ENCODE measurements around the gene ELP1. TPM values are rescaled to one million over a fixed set of nuclear protein-coding genes. Genes with fewer than 3 reads are reported as not detected.
"Not testable (repeated sequence)": the region's sequence is repeated elsewhere in the genome, so short reads cannot be mapped to it uniquely, and the experiment has no call there.

The ELP1 gene
- total RNA-seq, 1 experiment from 2014 or later = 27.9 TPM

DNA sequence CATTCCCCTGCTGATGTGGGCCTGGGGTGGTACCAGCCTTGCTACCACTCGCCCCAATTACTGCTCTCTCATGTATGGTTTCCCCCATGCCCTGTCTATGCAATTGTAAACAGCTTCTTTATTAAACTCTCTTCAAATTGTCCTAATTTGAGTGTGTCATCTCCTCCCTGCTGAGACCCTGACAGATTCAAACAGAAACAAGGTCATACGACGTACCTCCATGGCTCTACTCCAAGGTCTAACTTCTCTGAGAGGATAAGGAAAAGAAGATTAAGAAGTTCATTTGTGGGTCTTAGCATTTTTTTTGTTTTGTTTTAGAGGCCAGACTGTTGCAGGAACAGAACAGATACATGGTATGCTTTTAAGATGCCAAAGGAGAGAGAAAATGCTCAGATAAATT is 38.3 kb upstream of the ELP1 start (continued):
- no peak for TF ChIP-seq SMAD4 (CRISPR knock-in tag; IDR thresholded peaks at IDR 0.05)
- TF ChIP-seq ATF1 (CRISPR knock-in tag; IDR thresholded peaks at IDR 0.05) = no peak
- no peak for TF ChIP-seq ZNF671 (CRISPR knock-in tag; IDR thresholded peaks at IDR 0.05)
- no peak for TF ChIP-seq ZNF317 (CRISPR knock-in tag; IDR thresholded peaks at IDR 0.05; ENCODE audit: borderline replicate concordance, low read depth)
- TF ChIP-seq JAZF1 (CRISPR knock-in tag; IDR thresholded peaks at IDR 0.05) = no peak
- no peak for TF ChIP-seq HMGA2 (CRISPR knock-in tag; IDR thresholded peaks at IDR 0.05)
- TF ChIP-seq TP53 (CRISPR knock-in tag; IDR thresholded peaks at IDR 0.05) = no peak
- TF ChIP-seq TEAD4 (CRISPR knock-in tag; IDR thresholded peaks at IDR 0.05) = no peak

DNA sequence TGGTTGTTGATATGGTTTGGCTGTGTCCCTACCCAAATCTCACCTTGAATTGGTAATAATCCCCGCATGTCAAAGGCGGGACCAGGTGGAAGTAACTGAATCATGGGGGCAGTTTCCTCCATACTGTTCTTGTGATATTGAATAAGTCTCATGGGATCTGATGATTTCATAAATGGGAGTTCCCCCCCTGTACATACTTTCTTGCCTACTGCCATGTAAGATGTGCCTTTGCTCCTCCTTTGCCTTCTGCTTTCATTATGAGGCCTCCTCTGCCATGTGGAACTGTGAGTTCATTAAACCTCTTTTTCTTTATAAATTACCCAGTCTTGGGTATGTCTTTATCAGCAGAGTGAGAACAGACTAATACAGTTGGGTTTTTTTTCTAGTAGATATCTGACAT is 37.5 kb upstream of the ELP1 start:
- CTCF ChIA-PET = interaction anchor here (0.6 kb wide), 1 partner anchor 226 kb away, joined by 3 read pairs; no protein-coding TSS in a partner anchor
- H3K4me1 Mint-ChIP-seq; H3K4me3 Mint-ChIP-seq; POLR2A ChIA-PET; H3K27ac Mint-ChIP-seq; H3K9me3 Mint-ChIP-seq; H3K27me3 Mint-ChIP-seq (ENCODE audit: low read depth); DNase-seq (ENCODE audit: low spot score); ATAC-seq: not testable (repeated sequence)
- peaks cover 16% of the 10 kb centered on the region for H3K36me3 Mint-ChIP-seq

DNA sequence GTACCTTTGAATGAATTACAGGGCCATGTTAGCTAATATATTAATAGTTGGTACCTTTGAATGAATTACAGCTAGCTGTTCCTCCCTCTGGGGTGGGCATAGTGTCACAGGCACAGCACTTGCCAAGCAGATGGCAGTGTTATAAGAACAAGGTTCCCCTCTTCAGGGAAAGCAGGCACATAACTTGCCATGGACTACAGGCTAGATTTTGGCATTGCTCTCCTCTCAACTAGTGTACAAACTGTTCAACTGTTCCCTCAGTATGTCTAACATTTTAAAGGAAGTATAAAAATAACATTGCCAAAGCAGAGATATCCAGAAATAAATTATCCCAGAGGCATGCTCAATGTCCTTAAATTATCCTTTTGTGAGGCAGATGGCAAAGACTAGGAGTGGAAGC is 34.0 kb upstream of the ELP1 start:
- Mint-ChIP-seq H3K27me3 (ENCODE audit: low read depth) (no peaks in the 10 kb centered on the region), H3K27ac (no peak overlapping the region)
- CTCF ChIA-PET = interaction anchor here (0.5 to 2.1 kb wide), 3 partner anchors 8 to 16 kb away, joined by 3 to 6 read pairs (median 4); no protein-coding TSS in a partner anchor

GRCh38 chr9:108963459-108964143 is 29.7 kb upstream of the ELP1 start:
- no peaks in the 10 kb centered on the region for H3K4me1 Mint-ChIP-seq
- no peaks in the 10 kb centered on the region for H3K27me3 Mint-ChIP-seq (ENCODE audit: low read depth)
- TF ChIP-seq NR3C1 (CRISPR knock-in tag; conservative IDR thresholded peaks at IDR 0.05; ENCODE audit: low read depth) (no peak), NR1H2 (CRISPR knock-in tag; IDR thresholded peaks at IDR 0.05) (no peak), RELA (CRISPR knock-in tag; IDR thresholded peaks at IDR 0.05; ENCODE audit: borderline replicate concordance) (no peak), GRHL2 (CRISPR knock-in tag; IDR thresholded peaks at IDR 0.05; ENCODE audit: insufficient replicate concordance, severe bottlenecking) (no peak), MLX (CRISPR knock-in tag; IDR thresholded peaks at IDR 0.05) (no peak), TCF7 (CRISPR knock-in tag; IDR thresholded peaks at IDR 0.05; ENCODE audit: low read depth) (no peak), TP53 (CRISPR knock-in tag; IDR thresholded peaks at IDR 0.05) (no peak), MAX (CRISPR knock-in tag; IDR thresholded peaks at IDR 0.05) (no peak), CREM (CRISPR knock-in tag; IDR thresholded peaks at IDR 0.05) (no peak), NR2C2 (CRISPR knock-in tag; IDR thresholded peaks at IDR 0.05) (no peak)

More for the DNA sequence above, 34.0 kb upstream of the ELP1 start:
- TF ChIP-seq, protein P1, sequence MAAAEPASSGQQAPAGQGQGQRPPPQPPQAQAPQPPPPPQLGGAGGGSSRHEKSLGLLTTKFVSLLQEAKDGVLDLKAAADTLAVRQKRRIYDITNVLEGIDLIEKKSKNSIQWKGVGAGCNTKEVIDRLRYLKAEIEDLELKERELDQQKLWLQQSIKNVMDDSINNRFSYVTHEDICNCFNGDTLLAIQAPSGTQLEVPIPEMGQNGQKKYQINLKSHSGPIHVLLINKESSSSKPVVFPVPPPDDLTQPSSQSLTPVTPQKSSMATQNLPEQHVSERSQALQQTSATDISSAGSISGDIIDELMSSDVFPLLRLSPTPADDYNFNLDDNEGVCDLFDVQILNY (CRISPR knock-in tag; IDR thresholded peaks at IDR 0.05) = no peak
- TF ChIP-seq JAZF1 (CRISPR knock-in tag; IDR thresholded peaks at IDR 0.05) = no peak
- TF ChIP-seq ZNF263 (CRISPR knock-in tag; IDR thresholded peaks at IDR 0.05; ENCODE audit: low read depth) = no peak
- TF ChIP-seq, protein P2, sequence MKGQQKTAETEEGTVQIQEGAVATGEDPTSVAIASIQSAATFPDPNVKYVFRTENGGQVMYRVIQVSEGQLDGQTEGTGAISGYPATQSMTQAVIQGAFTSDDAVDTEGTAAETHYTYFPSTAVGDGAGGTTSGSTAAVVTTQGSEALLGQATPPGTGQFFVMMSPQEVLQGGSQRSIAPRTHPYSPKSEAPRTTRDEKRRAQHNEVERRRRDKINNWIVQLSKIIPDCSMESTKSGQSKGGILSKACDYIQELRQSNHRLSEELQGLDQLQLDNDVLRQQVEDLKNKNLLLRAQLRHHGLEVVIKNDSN (CRISPR knock-in tag; IDR thresholded peaks at IDR 0.05) = no peak
- no peak for TF ChIP-seq GABPB1 (CRISPR knock-in tag; IDR thresholded peaks at IDR 0.05)
- no peak for TF ChIP-seq TEAD1 (CRISPR knock-in tag; IDR thresholded peaks at IDR 0.05)
- no peak for TF ChIP-seq ERG (CRISPR knock-in tag; IDR thresholded peaks at IDR 0.05)
- no peak for TF ChIP-seq CREB1 (CRISPR knock-in tag; IDR thresholded peaks at IDR 0.05)
- TF ChIP-seq TP53 (CRISPR knock-in tag; IDR thresholded peaks at IDR 0.05) = no peak
- Mint-ChIP-seq H3K9me3 (peaks cover 7% of the 10 kb centered on the region; the same call in 1 of the 2 replicates), H3K36me3 (peaks cover 19% of the 10 kb centered on the region), H3K4me3 (no peak overlapping the region), H3K4me1 (no peaks in the 10 kb centered on the region)
- POLR2A ChIA-PET = no interaction called here
- DNase-seq (ENCODE audit: low spot score) (no peak), ATAC-seq (no peak)

More at GRCh38 chr9:108963459-108964143, 29.7 kb upstream of the ELP1 start:
- peaks cover 3% of the 10 kb centered on the region for H3K36me3 Mint-ChIP-seq
- H3K27ac Mint-ChIP-seq = no peak overlapping the region
- no peak overlapping the region for H3K4me3 Mint-ChIP-seq
- DNase-seq (ENCODE audit: low spot score) (no peak), ATAC-seq (no peak)
- CTCF ChIA-PET = interaction anchor here (1.6 kb wide), 1 partner anchor 12 kb away, joined by 7 read pairs; no protein-coding TSS in a partner anchor
- no peaks in the 10 kb centered on the region for H3K9me3 Mint-ChIP-seq
- POLR2A ChIA-PET = no interaction called here

All from WTC11 (cell line).